Hypothalamus (tissue), 51 donors: ENCODE data around the gene ANKRD17.

Experiments
- DNase-seq, 51 donors: peaks; one replicate each; lab custom pipeline; 2025; lab: John Stamatoyannopoulos, UW

The ANKRD17 gene

GRCh38 chr4:73139245-73139644, 119.4 kb downstream of the ANKRD17 start:
- no peak for DNase-seq

- no peak for DNase-seq
These were observed 121.5 kb downstream of the ANKRD17 start for GRCh38 chr4:73137121-73137520.

GRCh38 chr4:73133784-73134183, 124.8 kb downstream of the ANKRD17 start:
- DNase-seq: no peak

GRCh38 chr4:73131281-73131680, 127.3 kb downstream of the ANKRD17 start:
- DNase-seq: no peak

GRCh38 chr4:73129319-73129718, 129.3 kb downstream of the ANKRD17 start:
- DNase-seq: no peak

GRCh38 chr4:73127839-73128453, 130.7 kb downstream of the ANKRD17 start:
- DNase-seq: peak in 13 of 51 donors; percentile 0 to 41 (median 13)

- no peak for DNase-seq
These were observed 149.1 kb downstream of the ANKRD17 start for GRCh38 chr4:73109493-73109892.

- DNase-seq: no peak
These were observed 153.9 kb downstream of the ANKRD17 start for GRCh38 chr4:73104695-73105094.

- DNase-seq: no peak
These were observed 154.6 kb downstream of the ANKRD17 start for GRCh38 chr4:73103799-73104503.

- DNase-seq: no peak
These were observed 159.5 kb downstream of the ANKRD17 start for GRCh38 chr4:73099143-73099542.

- DNase-seq: no peak
These were observed 159.9 kb downstream of the ANKRD17 start for GRCh38 chr4:73098713-73099112.

GRCh38 chr4:73098016-73098415, 160.6 kb downstream of the ANKRD17 start:
- no peak for DNase-seq

GRCh38 chr4:73092868-73093267, 165.7 kb downstream of the ANKRD17 start:
- DNase-seq: no peak

- DNase-seq: no peak
These were observed 167.9 kb downstream of the ANKRD17 start for GRCh38 chr4:73090738-73091137.

GRCh38 chr4:73087871-73088270, 170.7 kb downstream of the ANKRD17 start:
- no peak for DNase-seq

- no peak for DNase-seq
These were observed 172.3 kb downstream of the ANKRD17 start for GRCh38 chr4:73086095-73086868.

- DNase-seq: peak in 1 of 51 donors; percentile 14
These were observed 177.8 kb downstream of the ANKRD17 start for GRCh38 chr4:73080789-73081188.

GRCh38 chr4:73075832-73076231, 182.8 kb downstream of the ANKRD17 start:
- DNase-seq: no peak

- DNase-seq: no peak
These were observed 188.6 kb downstream of the ANKRD17 start for GRCh38 chr4:73070074-73070390.

- DNase-seq: peak; percentile 83 to 98 (median 95)
These were observed 189.1 kb downstream of the ANKRD17 start, which contains the start of gene COX18 for GRCh38 chr4:73069338-73070073. Gene COX18, minus strand, starts transcription at chr4:73069716. Its CDS starts 67 bp downstream, at chr4:73069649.
